Activated gamma-delta T cell (primary cell): ENCODE data around the gene MPP1.

Experiments used
- DNase-seq: peaks from one replicate; lab custom pipeline; 2025; lab: John Stamatoyannopoulos, UW

Gene MPP1

GRCh38 chrX:154731881-154732280, 73.4 kb downstream of the MPP1 start:
- DNase-seq: no peak

- DNase-seq: no peak
These were observed 74.1 kb downstream of the MPP1 start for GRCh38 chrX:154731184-154731583.

GRCh38 chrX:154730253-154730891, 74.9 kb downstream of the MPP1 start:
- DNase-seq: no peak

- no peak for DNase-seq
These were observed 75.8 kb downstream of the MPP1 start for GRCh38 chrX:154729439-154729838.
